B cell (primary cell): ENCODE data around the gene RAI1. TPM values are rescaled to one million over a fixed set of nuclear protein-coding genes. Genes with fewer than 3 reads are reported as not detected.

Experiments used
- ATAC-seq: fragments of 200-7000 bp; cut with Tn5 transposase; one replicate; pipeline ENCODE4 v1.10.0; 2021; ENCODE audit warnings: low read depth, mild to moderate bottlenecking, moderate number of reproducible peaks, moderate library complexity
- CTCF ChIA-PET: fragments of 350-600 bp; sonication (Branson Sonifier 250); formaldehyde crosslinking; loops from one replicate; lab custom pipeline; 2021; ENCODE audit warnings: antibody characterized with exemption, inconsistent platforms; lab: Charles Lee
- POLR2A ChIA-PET: fragments of 350-600 bp; sonication (Branson Sonifier 250); formaldehyde crosslinking; loops from one replicate; lab custom pipeline; 2021; ENCODE audit warnings: antibody characterized with exemption; lab: Charles Lee
- DNase-seq: peaks from one replicate; pipeline ENCODE4 v3.0.0; 2013
- H2AFZ ChIP-seq: 2 replicates; pipeline ENCODE4 v1.6.1; 2012; ENCODE audit warnings: mild to moderate bottlenecking, low read depth, low read length; ENCODE audit not compliant: insufficient read depth, poor library complexity, severe bottlenecking
- H3K27ac ChIP-seq, 2 donors: 1 replicate in 1 of 2; 2 replicates in 1 of 2; pipeline ENCODE4 v1.5.1; 2012 to 2013; ENCODE audit warnings: low read length in 2 of 2, mild to moderate bottlenecking in 2 of 2, moderate library complexity in 1 of 2
- H3K27me3 ChIP-seq, 4 experiments: fragments of 200-600 bp in 1 of 4; sonication (generic) in 1 of 4; replicated peaks in 1 of 4; 1 replicate in 2 of 4; 2 replicates in 2 of 4; pipeline versions ENCODE4 v1.6.1 to v1.7.0; 2013 to 2016; ENCODE audit warnings: low read length in 3 of 4, mild to moderate bottlenecking in 2 of 4, mixed read lengths in 1 of 4, moderate library complexity in 1 of 4; ENCODE audit not compliant: insufficient read depth in 4 of 4, control insufficient read depth in 3 of 4; ENCODE audit errors: control extremely low read depth in 1 of 4
- H3K36me3 ChIP-seq, 2 experiments: replicated peaks in 1 of 2; 1 replicate in 1 of 2; 2 replicates in 1 of 2; pipeline versions ENCODE4 v1.6.1 to v1.7.1; 2013; ENCODE audit warnings: low read length in 1 of 2; ENCODE audit not compliant: insufficient read depth in 2 of 2, control insufficient read depth in 1 of 2; ENCODE audit errors: control extremely low read depth in 1 of 2, extremely low read depth in 1 of 2
- H3K4me1 ChIP-seq, 2 donors: fragments of 200-600 bp in 1 of 2; sonication (generic) in 1 of 2; 1 replicate in 1 of 2; 2 replicates in 1 of 2; pipeline versions ENCODE4 v1.5.1 to v1.6.1; 2013 to 2017; ENCODE audit warnings: low read length in 2 of 2; ENCODE audit not compliant: control insufficient read depth in 2 of 2, insufficient read depth in 2 of 2
- H3K4me2 ChIP-seq: replicated peaks from 2 replicates; pipeline ENCODE3; 2012; ENCODE audit warnings: mild to moderate bottlenecking, low read depth, low read length; ENCODE audit not compliant: poor library complexity, severe bottlenecking
- H3K4me3 ChIP-seq, 5 experiments: fragments of 200-600 bp in 1 of 5; sonication (generic) in 1 of 5; 1 replicate in 3 of 5; 2 replicates in 2 of 5; pipeline versions ENCODE4 v1.5.1 to v1.7.0; 2011 to 2016; ENCODE audit warnings: low read length in 4 of 5, mild to moderate bottlenecking in 4 of 5, low read depth in 2 of 5, control low read depth in 1 of 5, moderate library complexity in 1 of 5; ENCODE audit not compliant: insufficient read depth in 1 of 5; ENCODE audit errors: control extremely low read depth in 1 of 5, extremely low read depth in 1 of 5
- H3K79me2 ChIP-seq: fragments of 200-600 bp; sonication (generic); one replicate; pipeline ENCODE4 v1.6.0; 2016; ENCODE audit warnings: low read length; ENCODE audit not compliant: control insufficient read depth, insufficient read depth
- H3K9ac ChIP-seq: fragments of 200-600 bp; sonication (generic); 2 replicates; pipeline ENCODE4 v1.6.1; 2017; ENCODE audit warnings: mild to moderate bottlenecking, low read length, moderate library complexity
- H3K9me3 ChIP-seq, 3 donors: one replicate each; pipeline versions ENCODE4 v1.6.1 to v1.7.1; 2013; ENCODE audit warnings: low read length in 2 of 3; ENCODE audit not compliant: control insufficient read depth in 2 of 3, insufficient read depth in 1 of 3; ENCODE audit errors: control extremely low read depth in 1 of 3
- H4K20me1 ChIP-seq: 2 replicates; pipeline ENCODE4 v1.6.0; 2012; ENCODE audit warnings: mild to moderate bottlenecking, low read length; ENCODE audit not compliant: insufficient read depth, control insufficient read depth, poor library complexity, severe bottlenecking
- H3K27ac Mint-ChIP-seq: one replicate; pipeline ENCODE4 v1.8.0; 2021; ENCODE audit warnings: mixed read lengths
- H3K27me3 Mint-ChIP-seq: one replicate; pipeline ENCODE4 v1.8.0; 2021; ENCODE audit warnings: mixed read lengths
- H3K4me1 Mint-ChIP-seq: one replicate; pipeline ENCODE4 v1.8.0; 2021; ENCODE audit warnings: mixed read lengths
- H3K4me3 Mint-ChIP-seq: one replicate; pipeline ENCODE4 v1.8.0; 2021; ENCODE audit warnings: mixed read lengths
- H3K9me3 Mint-ChIP-seq: one replicate; pipeline ENCODE4 v1.8.0; 2022; ENCODE audit warnings: mixed read lengths; ENCODE audit not compliant: insufficient read depth
- CTCF ChIP-seq: fragments of 200-600 bp; IDR thresholded peaks from one replicate; pipeline ENCODE4 v1.8.0; 2022; ENCODE audit warnings: antibody characterized with exemption, mild to moderate bottlenecking
- EZH2 ChIP-seq: IDR thresholded peaks from 2 replicates; pipeline ENCODE4 v1.6.1; 2012; ENCODE audit warnings: borderline replicate concordance, low read depth, mild to moderate bottlenecking, moderate library complexity, low read length; ENCODE audit not compliant: insufficient read depth, poor library complexity, severe bottlenecking
- WGBS: methylation state at CpG from one replicate; pipeline ENCODE4 v1.1.5; 2013; ENCODE audit warnings: missing lambda C conversion rate; ENCODE audit not compliant: insufficient coverage; 5-methylcytosine and 5-hydroxymethylcytosine counted together
- intact Hi-C: fragments of 100-400 bp; cut with micrococcal nuclease; formaldehyde crosslinking; loops from one replicate; pipeline ENCODE4 v1.10.0; 2022
- polyA plus RNA-seq: library from polyadenylated mRNA; depleted of rRNA; stranded (reverse); fragments of >200 nt; gene quantifications from 2 replicates; pipeline ENCODE4 v1.2.3, GENCODE V29; 2012
- total RNA-seq, 2 donors: library from RNA; stranded (reverse); fragments of 120-200 nt in 1 of 2; gene quantifications; 1 replicate in 1 of 2; 2 replicates in 1 of 2; pipeline versions ENCODE4 v1.2.3 to v1.2.4, GENCODE V29; 2013 to 2022

Gene RAI1
- total and polyA plus RNA-seq, 2 donors (not counting 1 experiment from before 2014, with no cell fraction given) = 4.7 to 34.0 TPM

GRCh38 chr17:17683710-17684365 lies 2.6 kb downstream of the RAI1 start:
- no peaks in the 10 kb centered on the region for H3K9me3 Mint-ChIP-seq
- Histone ChIP-seq H3K27ac (peak overlapping the region; percentile 33 to 97), H3K27me3 (peaks cover 0 to 3% (median 0%) of the 10 kb centered on the region in 4 experiments), H3K9ac (no peak overlapping the region), H2AFZ (no peak overlapping the region), H3K4me3 (peak overlapping the region in 1 of 5 experiments; percentile 86), H3K4me1 (peaks cover 7 to 15% of the 10 kb centered on the region in 2 donors), H3K4me2 (peak overlapping the region; percentile 98), H3K36me3 (no peaks in the 10 kb centered on the region), H3K9me3 (no peaks in the 10 kb centered on the region), H3K79me2 (peaks cover 60% of the 10 kb centered on the region), H4K20me1 (peaks cover 6% of the 10 kb centered on the region)
- H3K4me3 Mint-ChIP-seq = peak overlapping the region; percentile 91
- H3K27me3 Mint-ChIP-seq = no peaks in the 10 kb centered on the region
- intact Hi-C loops = loop anchor here (1.0 kb wide), 1 partner anchor 7 kb away; no protein-coding TSS in a partner anchor
- TF ChIP-seq CTCF = no peak
- TF ChIP-seq EZH2 = no peak
- ChIA-PET CTCF (interaction anchor here (0.7 to 6.5 kb wide), 8 partner anchors 9 to 236 kb away, joined by 3 to 90 read pairs (median 10); no protein-coding TSS in a partner anchor), POLR2A (interaction anchor here (1.0 to 1.2 kb wide), 2 partner anchors 8 to 126 kb away, joined by 3 to 4 read pairs; no protein-coding TSS in a partner anchor)
- 98% methylated on average over 5 of the region's 7 CpGs for WGBS
- no peak for DNase-seq
- no peak for ATAC-seq
- no peak overlapping the region for H3K27ac Mint-ChIP-seq
- H3K4me1 Mint-ChIP-seq = peaks cover 28% of the 10 kb centered on the region
